ENCODE measurements around the gene LRRC74B.

DNA sequence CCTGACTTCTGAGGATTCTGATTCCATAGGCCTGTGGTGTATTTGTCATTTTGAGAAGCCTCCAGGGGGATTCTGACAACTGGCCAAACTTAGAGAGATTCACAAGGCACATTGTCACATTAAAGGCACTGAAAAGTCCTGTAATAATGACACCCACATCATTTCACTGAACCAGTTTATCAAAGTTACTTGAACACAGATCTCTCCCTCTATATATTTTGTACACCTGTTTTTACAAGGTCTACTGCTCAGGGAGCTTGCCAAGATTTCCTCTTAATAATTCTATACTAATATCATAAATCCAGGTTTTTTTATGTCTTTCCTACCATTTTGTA is 50.0 kb downstream of the LRRC74B start:
- TF ChIP-seq, protein P1, sequence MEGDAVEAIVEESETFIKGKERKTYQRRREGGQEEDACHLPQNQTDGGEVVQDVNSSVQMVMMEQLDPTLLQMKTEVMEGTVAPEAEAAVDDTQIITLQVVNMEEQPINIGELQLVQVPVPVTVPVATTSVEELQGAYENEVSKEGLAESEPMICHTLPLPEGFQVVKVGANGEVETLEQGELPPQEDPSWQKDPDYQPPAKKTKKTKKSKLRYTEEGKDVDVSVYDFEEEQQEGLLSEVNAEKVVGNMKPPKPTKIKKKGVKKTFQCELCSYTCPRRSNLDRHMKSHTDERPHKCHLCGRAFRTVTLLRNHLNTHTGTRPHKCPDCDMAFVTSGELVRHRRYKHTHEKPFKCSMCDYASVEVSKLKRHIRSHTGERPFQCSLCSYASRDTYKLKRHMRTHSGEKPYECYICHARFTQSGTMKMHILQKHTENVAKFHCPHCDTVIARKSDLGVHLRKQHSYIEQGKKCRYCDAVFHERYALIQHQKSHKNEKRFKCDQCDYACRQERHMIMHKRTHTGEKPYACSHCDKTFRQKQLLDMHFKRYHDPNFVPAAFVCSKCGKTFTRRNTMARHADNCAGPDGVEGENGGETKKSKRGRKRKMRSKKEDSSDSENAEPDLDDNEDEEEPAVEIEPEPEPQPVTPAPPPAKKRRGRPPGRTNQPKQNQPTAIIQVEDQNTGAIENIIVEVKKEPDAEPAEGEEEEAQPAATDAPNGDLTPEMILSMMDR (IDR thresholded peaks at IDR 0.05): no peak
- TF ChIP-seq SMC3 (IDR thresholded peaks at IDR 0.05; ENCODE audit: low read depth, low read length): no peak
- no peak for TF ChIP-seq EZH2phosphoT487 (IDR thresholded peaks at IDR 0.05; ENCODE audit: borderline replicate concordance, low read depth)
- no peak for TF ChIP-seq RXRA (IDR thresholded peaks at IDR 0.05; ENCODE audit: borderline replicate concordance, low read depth)
- no peak for TF ChIP-seq RAD21 (IDR thresholded peaks at IDR 0.05; ENCODE audit: low read length)
- TF ChIP-seq GATA2 (CRISPR knock-in tag; IDR thresholded peaks at IDR 0.05): no peak
- no peak for TF ChIP-seq GABPA (IDR thresholded peaks at IDR 0.05; ENCODE audit: low read depth)
- no peak for TF ChIP-seq RCOR1 (IDR thresholded peaks at IDR 0.05; ENCODE audit: low read length)
- no peak for TF ChIP-seq YY1 (IDR thresholded peaks at IDR 0.05; ENCODE audit: low read depth)
- TF ChIP-seq EP300 (IDR thresholded peaks at IDR 0.05; ENCODE audit: borderline replicate concordance in 1 of 2, low read depth in 1 of 2, low read length in 1 of 2): no peak
- TF ChIP-seq ELF1 (IDR thresholded peaks at IDR 0.05): no peak
- TF ChIP-seq, protein P2, sequence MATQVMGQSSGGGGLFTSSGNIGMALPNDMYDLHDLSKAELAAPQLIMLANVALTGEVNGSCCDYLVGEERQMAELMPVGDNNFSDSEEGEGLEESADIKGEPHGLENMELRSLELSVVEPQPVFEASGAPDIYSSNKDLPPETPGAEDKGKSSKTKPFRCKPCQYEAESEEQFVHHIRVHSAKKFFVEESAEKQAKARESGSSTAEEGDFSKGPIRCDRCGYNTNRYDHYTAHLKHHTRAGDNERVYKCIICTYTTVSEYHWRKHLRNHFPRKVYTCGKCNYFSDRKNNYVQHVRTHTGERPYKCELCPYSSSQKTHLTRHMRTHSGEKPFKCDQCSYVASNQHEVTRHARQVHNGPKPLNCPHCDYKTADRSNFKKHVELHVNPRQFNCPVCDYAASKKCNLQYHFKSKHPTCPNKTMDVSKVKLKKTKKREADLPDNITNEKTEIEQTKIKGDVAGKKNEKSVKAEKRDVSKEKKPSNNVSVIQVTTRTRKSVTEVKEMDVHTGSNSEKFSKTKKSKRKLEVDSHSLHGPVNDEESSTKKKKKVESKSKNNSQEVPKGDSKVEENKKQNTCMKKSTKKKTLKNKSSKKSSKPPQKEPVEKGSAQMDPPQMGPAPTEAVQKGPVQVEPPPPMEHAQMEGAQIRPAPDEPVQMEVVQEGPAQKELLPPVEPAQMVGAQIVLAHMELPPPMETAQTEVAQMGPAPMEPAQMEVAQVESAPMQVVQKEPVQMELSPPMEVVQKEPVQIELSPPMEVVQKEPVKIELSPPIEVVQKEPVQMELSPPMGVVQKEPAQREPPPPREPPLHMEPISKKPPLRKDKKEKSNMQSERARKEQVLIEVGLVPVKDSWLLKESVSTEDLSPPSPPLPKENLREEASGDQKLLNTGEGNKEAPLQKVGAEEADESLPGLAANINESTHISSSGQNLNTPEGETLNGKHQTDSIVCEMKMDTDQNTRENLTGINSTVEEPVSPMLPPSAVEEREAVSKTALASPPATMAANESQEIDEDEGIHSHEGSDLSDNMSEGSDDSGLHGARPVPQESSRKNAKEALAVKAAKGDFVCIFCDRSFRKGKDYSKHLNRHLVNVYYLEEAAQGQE (IDR thresholded peaks at IDR 0.05; ENCODE audit: low read depth, low read length): no peak
- TF ChIP-seq, protein P3, sequence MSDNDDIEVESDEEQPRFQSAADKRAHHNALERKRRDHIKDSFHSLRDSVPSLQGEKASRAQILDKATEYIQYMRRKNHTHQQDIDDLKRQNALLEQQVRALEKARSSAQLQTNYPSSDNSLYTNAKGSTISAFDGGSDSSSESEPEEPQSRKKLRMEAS (IDR thresholded peaks at IDR 0.05; ENCODE audit: low read depth): no peak
- TF ChIP-seq TAF1 (IDR thresholded peaks at IDR 0.05; ENCODE audit: borderline replicate concordance, low read depth, low read length): no peak

All from SK-N-SH (cell line).